Naive thymus-derived CD4-positive, alpha-beta T cell (primary cell): ENCODE data around the gene GPX1. TPM values are rescaled to one million over a fixed set of nuclear protein-coding genes. Genes with fewer than 3 reads are reported as not detected.
"Not testable (repeated sequence)": the region's sequence is repeated elsewhere in the genome, so short reads cannot be mapped to it uniquely, and the experiment has no call there.

Experiments
- ATAC-seq: fragments of 150-1000 bp; cut with Tn5 transposase; 2 replicates; pipeline ENCODE4 v1.10.0; 2021; ENCODE audit warnings: mild to moderate bottlenecking, moderate library complexity
- CTCF ChIA-PET: fragments of 350-600 bp; sonication (Branson Sonifier 250); formaldehyde crosslinking; loops from one replicate; lab custom pipeline; 2021; ENCODE audit warnings: antibody characterized with exemption; lab: Charles Lee
- POLR2A ChIA-PET: fragments of 350-600 bp; sonication (Branson Sonifier 250); formaldehyde crosslinking; loops from one replicate; lab custom pipeline; 2021; ENCODE audit warnings: antibody characterized with exemption, inconsistent platforms; lab: Charles Lee
- DNase-seq, 9 donors: peaks; one replicate each; pipeline versions ENCODE4 v3.0.0 to v3.0.0-alpha.2; 2020 to 2022; ENCODE audit warnings: mixed read lengths in 1 of 9
- H3K27ac ChIP-seq: one replicate; pipeline ENCODE4 v1.7.0; 2013; ENCODE audit warnings: mild to moderate bottlenecking, low read depth, low read length, moderate library complexity
- H3K27me3 ChIP-seq, 2 donors: one replicate each; pipeline ENCODE4 v1.7.0; 2013; ENCODE audit warnings: low read length in 2 of 2, mild to moderate bottlenecking in 2 of 2, moderate library complexity in 2 of 2; ENCODE audit not compliant: control insufficient read depth in 2 of 2, insufficient read depth in 2 of 2
- H3K36me3 ChIP-seq, 3 experiments: 1 replicate in 2 of 3; 2 replicates in 1 of 3; pipeline ENCODE4 v1.7.0; 2013; ENCODE audit warnings: low read length in 3 of 3, mild to moderate bottlenecking in 3 of 3, moderate library complexity in 1 of 3; ENCODE audit not compliant: insufficient read depth in 3 of 3, control insufficient read depth in 2 of 3
- H3K4me1 ChIP-seq, 2 donors: one replicate each; pipeline ENCODE4 v1.7.0; 2013; ENCODE audit warnings: low read length in 2 of 2, mild to moderate bottlenecking in 2 of 2, moderate library complexity in 1 of 2; ENCODE audit not compliant: control insufficient read depth in 2 of 2, insufficient read depth in 2 of 2
- H3K4me3 ChIP-seq: 2 replicates; pipeline ENCODE4 v1.7.0; 2013; ENCODE audit warnings: mild to moderate bottlenecking, low read length
- H3K9me3 ChIP-seq, 3 experiments: 1 replicate in 2 of 3; 2 replicates in 1 of 3; pipeline ENCODE4 v1.7.0; 2013; ENCODE audit warnings: low read length in 3 of 3; ENCODE audit not compliant: control insufficient read depth in 2 of 3
- H3K27ac Mint-ChIP-seq, 9 donors: one replicate each; pipeline ENCODE4 v1.8.0; 2020 to 2022; ENCODE audit warnings: mixed read lengths in 9 of 9, mild to moderate bottlenecking in 8 of 9, moderate library complexity in 5 of 9, inconsistent platforms in 2 of 9
- H3K27me3 Mint-ChIP-seq, 5 donors: one replicate each; pipeline ENCODE4 v1.8.0; 2021 to 2022; ENCODE audit warnings: mixed read lengths in 5 of 5, mild to moderate bottlenecking in 1 of 5
- H3K36me3 Mint-ChIP-seq, 5 donors: one replicate each; pipeline ENCODE4 v1.8.0; 2020 to 2022; ENCODE audit warnings: mixed read lengths in 5 of 5, mild to moderate bottlenecking in 3 of 5, inconsistent platforms in 1 of 5
- H3K4me1 Mint-ChIP-seq, 7 donors: one replicate each; pipeline ENCODE4 v1.8.0; 2020 to 2022; ENCODE audit warnings: mixed read lengths in 7 of 7, mild to moderate bottlenecking in 3 of 7, inconsistent platforms in 1 of 7
- H3K4me3 Mint-ChIP-seq, 10 donors: one replicate each; pipeline ENCODE4 v1.8.0; 2020 to 2022; ENCODE audit warnings: mild to moderate bottlenecking in 10 of 10, mixed read lengths in 10 of 10, moderate library complexity in 6 of 10, inconsistent platforms in 2 of 10
- H3K9me3 Mint-ChIP-seq, 11 donors: one replicate each; pipeline ENCODE4 v1.8.0; 2020 to 2022; ENCODE audit warnings: mixed read lengths in 11 of 11, mild to moderate bottlenecking in 4 of 11, inconsistent platforms in 1 of 11, moderate library complexity in 1 of 11
- intact Hi-C, 2 donors: fragments of 100-400 bp; cut with micrococcal nuclease; formaldehyde crosslinking; loops; one replicate each; pipeline ENCODE4 v1.15.1; 2023
- polyA plus RNA-seq, 2 donors: library from polyadenylated mRNA; unstranded; fragments of 300-500 nt; fragmentation: Illumina TruSeq; gene quantifications; one replicate each; pipeline ENCODE4 v1.2.3, GENCODE V29; 2021
- total RNA-seq, 6 experiments: library from RNA in 5 of 6; stranded (reverse) in 5 of 6; gene quantifications; 1 replicate in 5 of 6; 2 replicates in 1 of 6; pipeline ENCODE4 v1.2.3 and lab custom pipeline; 2021 to 2026

Gene GPX1
- total and polyA plus RNA-seq, 7 experiments from 2014 or later = 56.9 to 201 (median 116) TPM

- ATAC-seq (peak; percentile 16), DNase-seq (no peak)
- H3K9me3 Mint-ChIP-seq = no peaks in the 10 kb centered on the region
- peaks cover 7 to 10% of the 10 kb centered on the region in 2 donors for H3K4me1 ChIP-seq
- H3K4me3 Mint-ChIP-seq = peak overlapping the region in 5 of 10 donors; percentile 9 to 41 (median 29)
- H3K27me3 Mint-ChIP-seq = no peaks in the 10 kb centered on the region
- H3K36me3 ChIP-seq = peaks cover 0 to 17% (median 0%) of the 10 kb centered on the region in 3 experiments
- peaks cover 4 to 26% (median 21%) of the 10 kb centered on the region in 5 donors for H3K36me3 Mint-ChIP-seq
- ChIA-PET POLR2A (interaction anchor here (1.0 to 2.3 kb wide), 2 partner anchors 12 to 47 kb away, joined by 3 to 9 read pairs; partner anchors contain the start of genes RHOA and TCTA), CTCF (no interaction called here)
- H3K4me1 Mint-ChIP-seq = peaks cover 42 to 81% (median 63%) of the 10 kb centered on the region in 7 donors
- H3K9me3 ChIP-seq = no peaks in the 10 kb centered on the region
- H3K27ac Mint-ChIP-seq = peak overlapping the region in 5 of 9 donors; percentile 15 to 70 (median 28)
- no peaks in the 10 kb centered on the region for H3K27me3 ChIP-seq
- H3K4me3 ChIP-seq = no peak overlapping the region
- H3K27ac ChIP-seq = no peak overlapping the region
- intact Hi-C loops = loop anchor here in 1 of 2 donors (10.0 kb wide), 1 partner anchor 45 kb away; no protein-coding TSS in a partner anchor
Measured at GRCh38 chr3:49399461-49399860, 41.3 kb upstream of the GPX1 start.

GRCh38 chr3:49397470-49397869 is 39.3 kb upstream of the GPX1 start:
- peaks cover 50 to 88% (median 73%) of the 10 kb centered on the region in 7 donors for H3K4me1 Mint-ChIP-seq
- H3K4me1 ChIP-seq = peaks cover 7 to 10% of the 10 kb centered on the region in 2 donors
- no peaks in the 10 kb centered on the region for H3K9me3 Mint-ChIP-seq

DNA sequence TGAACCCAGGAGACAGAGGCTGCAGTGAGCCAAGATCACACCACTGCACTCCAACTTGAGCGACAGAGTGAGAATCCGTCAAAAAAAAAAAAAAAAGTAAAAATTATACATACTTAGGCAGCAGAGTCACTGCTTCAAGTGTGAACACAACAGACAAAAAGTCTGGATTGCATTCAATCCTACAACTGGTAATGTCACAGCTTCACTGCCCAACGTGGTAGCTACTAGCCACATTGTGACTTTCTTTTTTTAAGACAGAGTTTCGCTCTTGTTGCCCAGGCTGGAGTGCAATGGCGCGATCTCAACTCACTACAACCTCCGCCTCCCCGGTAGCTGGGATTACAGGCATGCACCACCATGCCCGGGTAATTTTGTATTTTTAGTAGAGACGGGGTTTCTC is 33.2 kb upstream of the GPX1 start:
- ATAC-seq, H3K4me3 ChIP-seq, H3K9me3 Mint-ChIP-seq, H3K27me3 ChIP-seq, H3K4me3 Mint-ChIP-seq, H3K27ac ChIP-seq, H3K9me3 ChIP-seq, CTCF ChIA-PET, H3K36me3 ChIP-seq, DNase-seq, H3K27me3 Mint-ChIP-seq: not testable (repeated sequence)
- H3K4me1 Mint-ChIP-seq = peaks cover 34 to 82% (median 50%) of the 10 kb centered on the region in 7 donors
- intact Hi-C loops = loop anchor here in 1 of 2 donors (10.0 kb wide), 1 partner anchor 53 kb away; no protein-coding TSS in a partner anchor
- H3K4me1 ChIP-seq = peaks cover 8 to 12% of the 10 kb centered on the region in 2 donors
- H3K36me3 Mint-ChIP-seq = peaks cover 4 to 20% (median 15%) of the 10 kb centered on the region in 5 donors
- peak overlapping the region in 2 of 9 donors; percentile 22 to 32 for H3K27ac Mint-ChIP-seq
- POLR2A ChIA-PET = interaction anchor here (0.6 kb wide), 1 partner anchor 183 kb away, joined by 3 read pairs; no protein-coding TSS in a partner anchor

More at GRCh38 chr3:49397470-49397869, 39.3 kb upstream of the GPX1 start:
- peak overlapping the region in 5 of 9 donors; percentile 13 to 66 (median 37) for H3K27ac Mint-ChIP-seq
- ChIA-PET CTCF (no interaction called here), POLR2A (no interaction called here)
- Histone ChIP-seq H3K27ac (no peak overlapping the region), H3K4me3 (no peak overlapping the region), H3K36me3 (peaks cover 0 to 12% (median 0%) of the 10 kb centered on the region in 3 experiments), H3K27me3 (no peaks in the 10 kb centered on the region), H3K9me3 (no peaks in the 10 kb centered on the region)
- ATAC-seq = peak; percentile 45
- peaks cover 4 to 24% (median 19%) of the 10 kb centered on the region in 5 donors for H3K36me3 Mint-ChIP-seq
- H3K27me3 Mint-ChIP-seq = no peaks in the 10 kb centered on the region
- intact Hi-C loops = loop anchor here in 1 of 2 donors (10.0 kb wide), 1 partner anchor 47 kb away; no protein-coding TSS in a partner anchor
- peak overlapping the region in 4 of 10 donors; percentile 0 to 41 (median 12) for H3K4me3 Mint-ChIP-seq
- no peak for DNase-seq

GRCh38 chr3:49389297-49389696 is 31.1 kb upstream of the GPX1 start:
- no peaks in the 10 kb centered on the region for H3K27me3 Mint-ChIP-seq
- H3K4me1 Mint-ChIP-seq = peaks cover 28 to 80% (median 46%) of the 10 kb centered on the region in 7 donors
- ATAC-seq (no peak), DNase-seq (no peak)
- intact Hi-C loops = no loop called here
- ChIA-PET POLR2A (interaction anchor here (0.7 to 1.1 kb wide), 3 partner anchors 23 to 60 kb away, joined by 3 to 4 read pairs (median 4); partner anchors contain the start of genes RHOA, TCTA and USP4), CTCF (interaction anchor here (0.6 to 1.8 kb wide), 2 partner anchors 14 to 49 kb away, joined by 3 to 5 read pairs; partner anchors contain the start of gene USP4)
- H3K27ac Mint-ChIP-seq = peak overlapping the region in 1 of 9 donors; percentile 62
- H3K36me3 ChIP-seq = peaks cover 0 to 4% (median 0%) of the 10 kb centered on the region in 3 experiments
- no peak overlapping the region for H3K4me3 ChIP-seq
- no peaks in the 10 kb centered on the region for H3K9me3 Mint-ChIP-seq
- no peak overlapping the region for H3K27ac ChIP-seq
- H3K9me3 ChIP-seq = no peaks in the 10 kb centered on the region
- peaks cover 11 to 18% of the 10 kb centered on the region in 2 donors for H3K4me1 ChIP-seq
- peaks cover 0 to 11% (median 5%) of the 10 kb centered on the region in 5 donors for H3K36me3 Mint-ChIP-seq
- peak overlapping the region in 1 of 10 donors; percentile 14 for H3K4me3 Mint-ChIP-seq
- no peaks in the 10 kb centered on the region for H3K27me3 ChIP-seq

GRCh38 chr3:49388289-49388820 is 30.2 kb upstream of the GPX1 start:
- Histone ChIP-seq H3K4me3 (no peak overlapping the region), H3K4me1 (peaks cover 11 to 18% of the 10 kb centered on the region in 2 donors), H3K27ac (no peak overlapping the region), H3K27me3 (no peaks in the 10 kb centered on the region), H3K9me3 (no peaks in the 10 kb centered on the region), H3K36me3 (peaks cover 0 to 4% (median 0%) of the 10 kb centered on the region in 3 experiments)
- H3K4me1 Mint-ChIP-seq = peaks cover 34 to 82% (median 53%) of the 10 kb centered on the region in 7 donors
- peak overlapping the region in 4 of 9 donors; percentile 11 to 67 (median 40) for H3K27ac Mint-ChIP-seq
- ChIA-PET CTCF (interaction anchor here (0.5 to 1.8 kb wide), 3 partner anchors 48 to 1736 kb away, joined by 3 to 5 read pairs (median 3); partner anchors contain the start of gene USP4), POLR2A (interaction anchor here (0.9 kb wide), 1 partner anchor 13 kb away, joined by 3 read pairs; no protein-coding TSS in a partner anchor)
- H3K36me3 Mint-ChIP-seq = peaks cover 0 to 9% (median 4%) of the 10 kb centered on the region in 5 donors
- no peaks in the 10 kb centered on the region for H3K9me3 Mint-ChIP-seq
- intact Hi-C loops = no loop called here
- no peak for DNase-seq
- no peaks in the 10 kb centered on the region for H3K27me3 Mint-ChIP-seq
- H3K4me3 Mint-ChIP-seq = peak overlapping the region in 2 of 10 donors; percentile 19 to 33
- no peak for ATAC-seq

DNA sequence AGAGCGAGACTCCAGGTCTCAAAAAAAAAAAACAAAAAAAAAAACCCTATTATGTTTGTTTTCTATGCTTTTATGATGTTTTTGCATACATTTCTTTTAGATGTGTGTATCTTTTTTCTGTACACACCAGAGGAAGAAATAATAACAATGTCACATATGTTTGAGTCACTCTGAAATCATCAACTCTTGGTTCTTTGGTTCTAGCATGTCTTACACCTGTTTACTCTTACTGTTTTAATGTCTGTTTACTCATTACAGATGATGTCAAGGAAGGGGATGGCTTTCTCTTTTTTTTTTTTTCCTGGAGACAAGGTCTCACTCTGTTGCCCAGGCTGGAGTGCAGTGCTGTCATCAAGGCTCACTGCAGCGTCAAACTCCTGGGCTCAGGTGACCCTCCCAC is 29.6 kb upstream of the GPX1 start:
- DNase-seq (no peak), ATAC-seq (peak; percentile 16)
- ChIA-PET POLR2A (interaction anchor here (0.9 kb wide), 1 partner anchor 14 kb away, joined by 3 read pairs; no protein-coding TSS in a partner anchor), CTCF (no interaction called here)
- no peaks in the 10 kb centered on the region for H3K9me3 Mint-ChIP-seq
- peaks cover 30 to 82% (median 50%) of the 10 kb centered on the region in 7 donors for H3K4me1 Mint-ChIP-seq
- Histone ChIP-seq H3K4me3 (no peak overlapping the region), H3K36me3 (peaks cover 0 to 4% (median 0%) of the 10 kb centered on the region in 3 experiments), H3K9me3 (no peaks in the 10 kb centered on the region), H3K27ac (no peak overlapping the region), H3K4me1 (peaks cover 11 to 18% of the 10 kb centered on the region in 2 donors), H3K27me3 (no peaks in the 10 kb centered on the region)
- intact Hi-C loops = no loop called here
- peaks cover 0 to 9% (median 4%) of the 10 kb centered on the region in 5 donors for H3K36me3 Mint-ChIP-seq
- H3K27me3 Mint-ChIP-seq = no peaks in the 10 kb centered on the region
- H3K27ac Mint-ChIP-seq = peak overlapping the region in 3 of 9 donors; percentile 63 to 79 (median 67)
- peak overlapping the region in 4 of 10 donors; percentile 1 to 45 (median 14) for H3K4me3 Mint-ChIP-seq
